Body of pancreas (tissue), 4 donors: ENCODE measurements around the gene TNNI2. TPM values are rescaled to one million over a fixed set of nuclear protein-coding genes. Genes with fewer than 3 reads are reported as not detected.
"Not testable (repeated sequence)": the region's sequence is repeated elsewhere in the genome, so short reads cannot be mapped to it uniquely, and the experiment has no call there.

Source experiments
- ATAC-seq: fragments of 150-250 bp; one replicate; pipeline ENCODE4 v1.9.1; 2016
- DNase-seq, 4 donors: peaks; one replicate each; pipeline ENCODE4 v3.0.0-alpha.2; 2019
- H3K27ac ChIP-seq, 4 donors: fragments of 200-600 bp; sonication (generic); 1 replicate in 3 of 4; 2 replicates in 1 of 4; pipeline versions ENCODE4 v1.5.1 to v1.6.1; 2016 to 2019; ENCODE audit warnings: mild to moderate bottlenecking in 1 of 4, mixed read lengths in 1 of 4, moderate library complexity in 1 of 4
- H3K27me3 ChIP-seq, 2 donors: fragments of 200-600 bp; sonication (generic); one replicate each; pipeline ENCODE4 v1.6.0; 2016; ENCODE audit warnings: mild to moderate bottlenecking in 1 of 2
- H3K36me3 ChIP-seq, 2 donors: fragments of 200-600 bp; sonication (generic); replicated peaks in 1 of 2; 2 replicates each; pipeline ENCODE4 v1.5.1; 2016; ENCODE audit warnings: low read depth in 2 of 2; ENCODE audit not compliant: insufficient read depth in 1 of 2
- H3K4me1 ChIP-seq: fragments of 200-600 bp; sonication (generic); one replicate; pipeline ENCODE4 v1.6.0; 2016
- H3K4me3 ChIP-seq, 2 donors: fragments of 200-600 bp; sonication (generic); 1 replicate in 1 of 2; 2 replicates in 1 of 2; pipeline ENCODE4 v1.5.1; 2016 to 2019
- H3K9me3 ChIP-seq, 3 donors: fragments of 200-600 bp; sonication (generic); 1 replicate in 2 of 3; 2 replicates in 1 of 3; pipeline ENCODE4 v1.5.1; 2016
- CTCF ChIP-seq, 7 experiments: fragments of 450-650 bp in 4 of 7; fragments of 200-600 bp in 3 of 7; sonication (generic) in 3 of 7; IDR thresholded peaks; one replicate each; pipeline ENCODE4 v1.5.1; 2016 to 2019; ENCODE audit warnings: antibody characterized with exemption in 7 of 7
- POLR2A ChIP-seq, 3 donors: fragments of 450-650 bp; IDR thresholded peaks; one replicate each; pipeline ENCODE4 v1.6.1; 2016; ENCODE audit warnings: antibody characterized with exemption in 3 of 3, mild to moderate bottlenecking in 2 of 3
- whole genome bisulfite sequencing, 2 donors: methylation state at CpG; one replicate each; pipeline ENCODE4 v1.1.5; 2017; 5-methylcytosine and 5-hydroxymethylcytosine counted together
- intact Hi-C: fragments of 100-400 bp; cut with DNase I; formaldehyde crosslinking; loops from one replicate; pipeline ENCODE4 v1.15.1; 2023
- total RNA-seq, 2 donors: library from RNA; depleted of rRNA; stranded (reverse); fragments of >200 nt; gene quantifications; one replicate each; pipeline ENCODE4 v1.1.0, GENCODE V29; 2016

Gene TNNI2
- total RNA-seq, 2 donors from 2014 or later: 3.4 to 3.6 TPM

GRCh38 chr11:1810761-1811160 is 28.0 kb upstream of the TNNI2 start:
- 69 to 73% methylated on average over 10 of the region's 10 CpGs for WGBS, 2 donors
- no peak overlapping the region for H3K4me3 ChIP-seq

GRCh38 chr11:1812274-1812673 is 26.5 kb upstream of the TNNI2 start:
- H3K27me3 ChIP-seq: no peaks in the 10 kb centered on the region
- DNase-seq: no peak
- intact Hi-C loops: no loop called here
- ATAC-seq: no peak
- 84 to 88% methylated on average over 5 of the region's 5 CpGs for WGBS, 2 donors
- peaks cover 10% of the 10 kb centered on the region for H3K4me1 ChIP-seq
- H3K27ac ChIP-seq: no peak overlapping the region
- TF ChIP-seq POLR2A (IDR thresholded peaks at IDR 0.05): no peak
- no peak for TF ChIP-seq CTCF (IDR thresholded peaks at IDR 0.05)
- H3K9me3 ChIP-seq: no peaks in the 10 kb centered on the region
- no peak overlapping the region for H3K4me3 ChIP-seq
- no peaks in the 10 kb centered on the region for H3K36me3 ChIP-seq

More at GRCh38 chr11:1810761-1811160, 28.0 kb upstream of the TNNI2 start:
- no peak for DNase-seq
- intact Hi-C loops: no loop called here
- Histone ChIP-seq H3K27me3 (no peaks in the 10 kb centered on the region), H3K4me1 (peaks cover 16% of the 10 kb centered on the region), H3K9me3 (no peaks in the 10 kb centered on the region), H3K27ac (no peak overlapping the region), H3K36me3 (no peaks in the 10 kb centered on the region)
- ATAC-seq: no peak
- no peak for TF ChIP-seq POLR2A (IDR thresholded peaks at IDR 0.05)
- no peak for TF ChIP-seq CTCF (IDR thresholded peaks at IDR 0.05)

- no peak overlapping the region for H3K27ac ChIP-seq
- H3K9me3 ChIP-seq: no peaks in the 10 kb centered on the region
- no peaks in the 10 kb centered on the region for H3K27me3 ChIP-seq
- peaks cover 5% of the 10 kb centered on the region for H3K4me1 ChIP-seq
- TF ChIP-seq POLR2A (IDR thresholded peaks at IDR 0.05) (no peak), CTCF (IDR thresholded peaks at IDR 0.05) (no peak)
- DNase-seq (no peak), ATAC-seq (no peak)
- H3K36me3 ChIP-seq: no peaks in the 10 kb centered on the region
- H3K4me3 ChIP-seq: no peak overlapping the region
- WGBS, 2 donors: 85 to 89% methylated on average over 15 of the region's 15 CpGs
- intact Hi-C loops: no loop called here
Measured at GRCh38 chr11:1812801-1813200, 26.0 kb upstream of the TNNI2 start.

- intact Hi-C loops, H3K27me3 ChIP-seq, H3K4me1 ChIP-seq, H3K4me3 ChIP-seq, DNase-seq, H3K9me3 ChIP-seq, H3K27ac ChIP-seq, ATAC-seq, H3K36me3 ChIP-seq: not testable (repeated sequence)
- WGBS, 2 donors: 80 to 84% methylated on average over 9 of the region's 9 CpGs
Measured at GRCh38 chr11:1813356-1813755, 25.4 kb upstream of the TNNI2 start.

- intact Hi-C loops: no loop called here
- no peak for TF ChIP-seq CTCF (IDR thresholded peaks at IDR 0.05)
- no peak for TF ChIP-seq POLR2A (IDR thresholded peaks at IDR 0.05)
- Histone ChIP-seq H3K9me3 (no peaks in the 10 kb centered on the region), H3K4me1 (no peaks in the 10 kb centered on the region), H3K4me3 (no peak overlapping the region), H3K36me3 (no peaks in the 10 kb centered on the region), H3K27ac (no peak overlapping the region), H3K27me3 (no peaks in the 10 kb centered on the region)
- ATAC-seq (no peak), DNase-seq (no peak)
- 90 to 100% methylated on average over 4 to 10 of the region's 10 CpGs for WGBS, 2 donors
Measured at GRCh38 chr11:1814691-1815090, 24.1 kb upstream of the TNNI2 start.
